Pancreas (tissue), 10 donors: ENCODE measurements around the gene RASSF8. TPM values are rescaled to one million over a fixed set of nuclear protein-coding genes. Genes with fewer than 3 reads are reported as not detected.
A peak's percentile ranks its signal among the peaks of the same experiment; 100 is the strongest.

Experiments used
- ATAC-seq, 4 donors: fragments of 200-7000 bp; cut with Tn5 transposase; one replicate each; pipeline versions ENCODE4 v1.8.0 to v1.9.1; 2020; ENCODE audit warnings: mild to moderate bottlenecking in 4 of 4, moderate library complexity in 4 of 4
- DNase-seq, 6 donors: peaks; one replicate each; pipeline ENCODE4 v3.0.0-alpha.2; 2020
- FAIRE-seq: peaks from 2 replicates; lab custom pipeline; 2012; peaks lifted over from hg19 to GRCh38; lab: Jason Lieb, UNC
- H3K27ac ChIP-seq, 4 donors: fragments of 200-600 bp; sonication (generic); 1 replicate in 3 of 4; 2 replicates in 1 of 4; pipeline versions ENCODE4 v1.5.0 to v1.8.0; 2020
- H3K27me3 ChIP-seq, 4 donors: fragments of 200-600 bp; one replicate each; pipeline ENCODE4 v1.8.0; 2021
- H3K36me3 ChIP-seq, 3 donors: fragments of 200-600 bp; sonication (generic) in 1 of 3; one replicate each; pipeline versions ENCODE4 v1.5.0 to v1.8.0; 2020 to 2021
- H3K4me1 ChIP-seq, 3 donors: fragments of 200-600 bp; one replicate each; pipeline ENCODE4 v1.8.0; 2021
- H3K4me3 ChIP-seq, 4 donors: fragments of 200-600 bp; sonication (generic) in 2 of 4; one replicate each; pipeline versions ENCODE4 v1.5.0 to v1.8.0; 2020 to 2021
- H3K9me3 ChIP-seq, 4 donors: fragments of 200-600 bp; one replicate each; pipeline ENCODE4 v1.8.0; 2021
- CTCF ChIP-seq, 4 donors: fragments of 200-600 bp; sonication (generic) in 3 of 4; IDR thresholded peaks; one replicate each; pipeline versions ENCODE4 v1.5.0 to v1.8.0; 2021; ENCODE audit warnings: antibody characterized with exemption in 4 of 4
- WGBS, 2 donors: extraction: QIAGEN DNeasy Blood & Tissue Kit; methylation state at CpG; one replicate each; pipeline ENCODE4 v1.1.7; 2013; 5-methylcytosine and 5-hydroxymethylcytosine counted together
- intact Hi-C, 3 donors: fragments of 100-400 bp; cut with DNase I; formaldehyde crosslinking; loops; one replicate each; pipeline versions ENCODE4 v1.11.1 to v1.14.2; 2022
- polyA plus RNA-seq, 2 donors: library from polyadenylated mRNA; stranded (reverse); fragments of 200-250 nt; gene quantifications; one replicate each; pipeline ENCODE4 v1.2.3, GENCODE V29; 2013
- total RNA-seq, 6 donors: library from RNA; stranded (reverse); fragmentation: NEBNext Ultra II Directional in 4 of 6; extraction: Animal tissue kit (Norgen Biotek cat#: 25700) in 4 of 6; gene quantifications; one replicate each; pipeline versions ENCODE4 v1.2.1 to v1.2.4, GENCODE V29; 2021 to 2023
- donor health status: healthy with polysubstance abuse.
- donor health status: DM: no; HTN: no; CAD: no; lungs with moderate emphysema.
- donor health status: DM: no; HTN: no; CAD: no.
- donor health status: control.
- donor health status: control.
- donor health status: Bipolar disorder and iron deficiency.
- donor health status: DM: yes; HTN: yes; CAD: no.
- donor health status: DM: no; HTN: no; CAD: no.
- donor health status: DM: no; HTN: no; CAD: no.
- donor health status: DM: yes; HTN: yes; CAD: no.

The RASSF8 gene
- total and polyA plus RNA-seq, 8 donors: 4.3 to 25.0 (median 7.4) TPM

DNA sequence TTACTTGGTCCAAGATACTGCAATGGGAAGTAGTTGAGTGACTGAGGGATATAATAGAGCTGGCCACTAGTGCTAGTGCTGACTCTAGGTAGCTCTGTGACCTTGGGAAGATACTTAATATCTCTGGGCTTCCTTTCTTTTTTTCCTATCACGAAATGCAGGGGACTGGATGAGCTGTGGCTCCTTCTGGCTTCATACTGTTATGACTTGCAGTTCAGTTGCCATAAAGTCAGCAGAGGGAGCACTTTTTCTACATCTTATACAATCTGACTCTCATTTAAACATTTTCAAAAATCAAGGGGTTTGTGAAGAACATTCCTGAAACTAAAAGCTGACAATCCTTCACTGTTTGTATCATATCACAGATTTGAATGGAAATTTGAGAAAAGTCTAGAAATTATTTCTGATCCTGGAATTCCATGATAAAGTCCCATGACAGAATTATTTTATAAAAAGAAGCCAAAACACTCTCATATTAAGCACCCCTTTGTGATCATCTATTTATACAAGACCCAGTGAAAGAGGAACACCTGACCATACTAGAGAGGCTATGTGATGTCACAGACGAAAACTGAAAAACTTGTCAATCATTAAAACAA, 161.0 kb downstream of the RASSF8 start:
- peak; percentile 61 for FAIRE-seq
- no peak for DNase-seq
- Histone ChIP-seq H3K36me3 (no peaks in the 10 kb centered on the region), H3K4me1 (peaks cover 5 to 14% (median 11%) of the 10 kb centered on the region in 3 donors), H3K27ac (peak overlapping the region in 1 of 4 donors; percentile 15), H3K9me3 (no peaks in the 10 kb centered on the region), H3K4me3 (no peak overlapping the region), H3K27me3 (no peaks in the 10 kb centered on the region)
- ATAC-seq: peak in 3 of 4 donors; percentile 10 to 24 (median 14)
- intact Hi-C loops: no loop called here
- 19 to 38% methylated on average over 2 of the region's 2 CpGs for WGBS, 2 donors
- peak in 2 of 4 donors; percentile 30 to 31 for TF ChIP-seq CTCF (IDR thresholded peaks at IDR 0.05)

- FAIRE-seq (no peak), DNase-seq (no peak), ATAC-seq (no peak)
- Histone ChIP-seq H3K27me3 (no peaks in the 10 kb centered on the region), H3K9me3 (no peaks in the 10 kb centered on the region), H3K36me3 (no peaks in the 10 kb centered on the region), H3K4me1 (peaks cover 0 to 11% (median 6%) of the 10 kb centered on the region in 3 donors), H3K4me3 (peak overlapping the region in 1 of 4 donors; percentile 64), H3K27ac (peak overlapping the region in 3 of 4 donors; percentile 15 to 87 (median 35))
- TF ChIP-seq CTCF (IDR thresholded peaks at IDR 0.05): no peak
- 39 to 41% methylated on average over 4 of the region's 4 CpGs for WGBS, 2 donors
- intact Hi-C loops: loop anchor here in 2 of 3 donors (10.0 kb wide), 2 partner anchors 74 to 284 kb away; partner anchors contain the start of gene SSPN (in 2 of the 2)
Observed at GRCh38 chr12:26120561-26121274, 162.2 kb downstream of the RASSF8 start.

GRCh38 chr12:26121323-26122060, 163.0 kb downstream of the RASSF8 start:
- no peak for TF ChIP-seq CTCF (IDR thresholded peaks at IDR 0.05)
- Histone ChIP-seq H3K36me3 (no peaks in the 10 kb centered on the region), H3K4me3 (peak overlapping the region; percentile 23 to 71 (median 55)), H3K27ac (peak overlapping the region; percentile 35 to 92 (median 69)), H3K27me3 (no peaks in the 10 kb centered on the region), H3K4me1 (peaks cover 0 to 11% (median 6%) of the 10 kb centered on the region in 3 donors), H3K9me3 (no peaks in the 10 kb centered on the region)
- ATAC-seq: no peak
- no peak for FAIRE-seq
- 26 to 27% methylated on average over 15 of the region's 15 CpGs for WGBS, 2 donors
- intact Hi-C loops: loop anchor here in 2 of 3 donors (10.0 kb wide), 2 partner anchors 73 to 283 kb away; partner anchors contain the start of gene SSPN (in 2 of the 2)
- DNase-seq: no peak

GRCh38 chr12:26122061-26122680, 163.7 kb downstream of the RASSF8 start:
- peak; percentile 32 to 78 (median 46) for DNase-seq
- TF ChIP-seq CTCF (IDR thresholded peaks at IDR 0.05): no peak
- Histone ChIP-seq H3K4me1 (peaks cover 0 to 16% (median 11%) of the 10 kb centered on the region in 3 donors), H3K9me3 (no peaks in the 10 kb centered on the region), H3K4me3 (peak overlapping the region; percentile 29 to 71 (median 55)), H3K27me3 (no peaks in the 10 kb centered on the region), H3K36me3 (no peaks in the 10 kb centered on the region), H3K27ac (peak overlapping the region; percentile 75 to 92 (median 86))
- no peak for FAIRE-seq
- intact Hi-C loops: loop anchor here in 2 of 3 donors (10.0 kb wide), 2 partner anchors 73 to 283 kb away; partner anchors contain the start of gene SSPN (in 2 of the 2)
- peak in 1 of 4 donors; percentile 1 for ATAC-seq
- WGBS, 2 donors: 0 to 1% methylated on average over 68 to 88 of the region's 88 CpGs
